ENCODE data around the gene PRM2.

Gene PRM2

DNA sequence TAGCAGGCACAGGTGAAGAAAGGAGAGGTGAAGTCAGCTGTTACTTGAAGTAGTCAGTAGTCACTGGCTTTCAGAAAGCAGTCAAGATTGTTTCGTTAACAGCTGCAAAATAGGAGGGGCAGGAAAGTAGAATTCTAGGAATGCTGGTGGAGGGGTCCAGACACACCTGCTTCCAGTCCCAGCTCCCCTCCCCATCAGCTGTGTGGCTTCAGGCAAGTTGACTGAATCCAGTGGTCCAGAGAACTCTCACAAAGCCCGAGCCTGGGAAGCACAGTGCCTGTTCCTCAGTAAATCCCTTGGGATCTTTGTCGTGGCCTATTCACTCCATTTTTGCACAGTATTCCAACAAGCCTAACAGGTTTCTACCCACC lies 15.7 kb downstream of the PRM2 start:
- DNase-seq (ENCODE audit: low read depth in 2 of 2) = no peak

DNA sequence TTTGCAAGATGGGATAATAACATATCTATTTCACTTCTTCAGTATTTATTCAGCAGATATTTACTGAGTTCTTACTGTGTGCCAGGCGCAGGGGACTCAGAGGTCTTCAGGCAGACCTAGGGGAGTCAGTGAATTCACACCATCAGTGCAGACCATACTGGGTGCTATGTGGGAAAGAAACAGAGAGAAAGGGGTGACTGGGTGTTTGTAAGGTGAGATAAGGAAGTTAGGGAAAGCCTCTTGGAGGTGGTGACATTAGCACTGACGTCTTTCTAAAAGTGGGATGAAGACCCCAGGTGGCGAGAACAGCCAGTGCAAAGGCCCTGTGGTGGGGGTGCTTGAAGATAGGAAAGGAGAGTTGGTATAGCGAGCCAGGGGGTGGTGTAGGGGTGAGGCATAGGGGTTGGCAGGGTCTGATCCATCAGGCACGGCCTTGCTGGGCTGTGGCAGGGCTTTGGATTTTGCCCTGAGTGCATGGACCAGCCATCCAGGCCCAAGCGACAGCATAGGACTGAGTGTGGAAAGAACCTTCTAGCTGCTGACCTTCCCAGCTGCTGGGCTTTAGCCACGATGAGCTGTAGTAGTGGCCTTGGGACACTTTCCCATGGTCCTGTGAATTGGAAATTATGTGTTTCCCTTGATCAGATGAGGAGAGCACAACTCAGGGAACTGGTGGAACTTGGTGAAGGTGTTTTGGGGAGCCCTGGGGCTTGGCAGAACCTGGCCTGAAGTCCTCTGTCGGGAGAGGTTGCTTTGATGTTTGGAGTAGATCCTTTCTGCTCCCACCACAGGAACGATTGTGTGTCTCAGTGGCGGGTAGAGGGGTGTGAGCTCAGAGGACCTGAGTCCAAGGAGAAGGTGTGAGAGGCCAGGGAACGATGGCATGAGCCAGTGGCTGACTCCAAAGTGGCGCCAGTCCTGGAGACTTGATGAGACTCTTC lies 16.4 kb downstream of the PRM2 start:
- no peak for DNase-seq (ENCODE audit: low read depth in 2 of 2)

DNA sequence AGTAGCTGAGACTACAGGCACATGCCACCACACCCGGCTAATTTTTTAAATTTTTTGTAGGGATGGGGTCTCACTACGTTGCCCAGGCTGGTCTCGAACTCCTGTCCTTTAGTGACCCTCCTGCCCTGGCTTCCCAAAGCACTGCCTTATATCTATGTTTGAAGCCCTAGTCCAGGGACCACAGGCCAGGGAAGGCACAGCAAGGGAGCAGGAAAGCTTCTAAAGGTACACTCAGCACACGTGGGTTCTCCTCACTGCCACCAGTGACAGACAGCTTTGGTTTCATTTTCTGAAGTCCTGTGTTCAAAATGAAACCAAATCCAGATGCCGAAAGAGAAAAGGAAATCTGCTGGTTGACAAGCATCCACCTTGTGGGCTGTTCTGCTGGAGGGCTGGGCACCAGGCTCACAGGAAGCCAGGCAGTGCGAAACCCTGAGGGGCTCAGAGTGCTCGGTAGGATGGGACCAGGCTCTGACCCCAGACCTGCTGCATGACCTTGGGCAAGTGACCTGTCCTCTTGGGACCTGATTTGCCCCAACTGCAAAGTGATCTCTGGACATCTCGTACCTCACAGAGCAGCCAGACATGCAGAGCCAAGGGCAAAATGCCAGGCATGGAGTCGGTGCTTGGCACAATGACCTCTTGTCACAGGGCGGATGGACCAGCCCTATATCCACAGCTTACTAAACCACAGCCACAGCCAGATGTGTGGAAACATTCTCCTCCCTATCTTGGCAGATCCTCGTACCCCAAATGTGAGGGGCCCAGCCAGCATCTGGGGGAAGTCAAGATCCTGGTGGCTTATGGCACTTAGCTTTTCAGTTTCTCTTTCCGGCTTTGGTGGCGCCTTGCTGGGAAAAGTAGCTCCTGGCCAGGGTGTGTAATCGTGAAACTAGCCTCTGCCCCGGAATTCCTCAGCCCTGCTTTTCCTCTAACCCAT lies 17.5 kb downstream of the PRM2 start:
- DNase-seq (ENCODE audit: low read depth in 2 of 2) = no peak

DNA sequence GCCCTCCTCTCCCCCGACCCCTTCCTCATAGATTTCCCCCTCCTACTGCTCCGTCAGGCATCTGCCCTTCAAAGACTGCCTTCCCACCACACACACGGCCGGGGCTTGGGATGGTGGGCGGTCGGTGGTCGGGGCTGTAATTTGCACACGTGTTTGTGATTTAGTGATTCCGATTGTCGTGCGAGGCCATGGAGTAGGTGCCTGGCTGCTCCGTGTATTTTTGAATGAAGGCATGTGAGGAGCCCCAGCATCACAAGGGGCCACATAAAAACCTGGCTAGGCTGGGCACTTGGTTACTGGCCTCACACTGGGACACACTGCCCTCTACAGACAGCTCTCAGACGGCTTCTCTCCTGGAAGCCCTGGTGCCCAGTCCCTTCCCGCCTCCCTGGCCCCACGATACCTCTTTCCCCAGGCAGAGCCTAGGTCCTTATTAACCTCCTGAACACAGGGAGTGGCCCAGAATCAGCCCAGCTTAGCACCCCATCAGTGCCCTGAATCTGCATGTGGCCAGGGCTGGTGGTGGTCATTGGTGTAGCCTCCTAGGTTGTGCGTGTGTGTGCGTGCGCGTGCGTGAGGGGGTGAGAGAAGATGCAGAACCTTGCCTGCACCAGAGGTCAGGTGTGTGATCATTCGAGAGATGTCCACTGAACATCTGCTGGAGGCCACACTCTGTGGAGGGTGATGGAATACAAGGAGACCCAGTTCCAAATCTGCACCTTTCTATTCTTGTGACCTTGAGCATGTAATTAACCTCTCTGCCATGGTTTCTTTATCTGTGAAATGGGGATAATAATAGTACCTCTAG lies 18.9 kb downstream of the PRM2 start:
- peak; percentile 49 to 53 for DNase-seq (ENCODE audit: low read depth in 2 of 2)

DNA sequence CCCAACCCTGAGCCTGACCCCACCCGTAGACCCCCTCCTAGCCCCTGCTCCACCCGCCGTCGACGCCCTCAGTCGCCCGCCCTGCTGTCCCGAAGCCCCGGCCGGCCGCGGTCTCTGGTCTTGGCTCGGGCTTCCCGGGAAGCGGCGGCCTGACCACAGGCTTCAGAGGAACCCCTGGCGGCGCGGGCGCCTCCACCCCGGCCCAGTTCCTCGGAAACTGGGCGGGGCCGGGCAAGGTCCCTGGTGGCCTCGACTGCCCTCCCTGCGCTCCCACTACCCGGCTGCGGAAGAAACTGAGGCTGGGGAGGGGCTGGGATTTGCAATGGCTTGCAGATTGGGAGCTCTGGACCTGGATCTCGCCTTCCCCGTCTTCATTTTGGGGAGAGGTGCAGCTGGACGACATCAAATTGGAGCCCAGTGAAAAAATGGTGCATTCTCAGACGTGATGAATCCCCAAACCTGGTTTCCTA lies 19.6 kb downstream of the PRM2 start:
- DNase-seq (ENCODE audit: low read depth in 2 of 2) = no peak

DNA sequence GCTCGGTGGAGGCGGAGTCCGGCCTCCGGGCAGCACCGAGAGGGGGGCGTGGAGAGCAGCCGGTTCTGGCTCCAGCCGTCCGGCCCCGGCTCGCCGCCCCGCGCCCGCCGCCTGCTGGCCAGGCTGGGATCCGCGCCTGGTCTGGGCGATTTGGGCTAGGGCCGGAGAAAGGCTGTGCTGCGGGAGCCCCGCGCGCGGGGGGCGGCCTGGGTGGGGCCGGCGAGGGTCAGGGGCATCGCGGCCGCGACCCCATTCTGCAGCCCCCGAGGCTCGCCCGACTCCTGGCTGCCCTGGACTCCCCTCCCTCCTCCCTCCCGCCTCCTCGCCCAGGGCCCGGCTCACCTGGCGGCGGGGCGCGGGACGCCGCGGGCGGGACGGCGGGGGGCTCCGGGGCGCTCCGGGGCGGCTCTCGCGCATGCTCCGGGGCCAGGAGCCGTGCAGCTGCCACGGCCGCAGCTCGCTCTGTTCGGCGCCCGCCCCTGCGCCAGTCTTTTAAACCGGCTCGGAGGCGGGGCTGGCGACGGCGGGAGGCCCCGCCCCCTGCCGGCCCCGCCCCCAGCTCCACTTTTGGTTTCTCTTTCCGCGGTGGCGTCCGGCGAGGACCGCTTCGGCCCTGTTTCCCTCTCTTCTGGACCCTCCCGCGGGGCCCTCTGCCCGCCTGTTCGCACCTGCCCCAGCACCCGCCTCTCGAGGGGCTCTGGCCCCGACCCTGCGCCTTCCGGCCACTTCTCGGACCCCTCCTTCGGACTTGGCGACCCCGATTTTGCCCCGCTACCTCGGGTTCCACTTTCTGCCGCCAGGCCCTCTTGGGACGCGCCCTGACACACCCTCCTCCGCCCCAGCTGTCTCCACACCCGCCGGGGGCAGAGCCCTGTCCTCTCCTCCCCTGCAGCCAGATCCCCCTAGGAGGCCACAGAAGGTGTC lies 20.3 kb downstream of the PRM2 start, which contains the start of gene SOCS1:
TSS of gene SOCS1 (minus strand) at position 468 of the 924 bp plus-strand sequence. CDS start 726 bp downstream, outside the sequence.
- peak; percentile 77 to 81 for DNase-seq (ENCODE audit: low read depth in 2 of 2)

DNA sequence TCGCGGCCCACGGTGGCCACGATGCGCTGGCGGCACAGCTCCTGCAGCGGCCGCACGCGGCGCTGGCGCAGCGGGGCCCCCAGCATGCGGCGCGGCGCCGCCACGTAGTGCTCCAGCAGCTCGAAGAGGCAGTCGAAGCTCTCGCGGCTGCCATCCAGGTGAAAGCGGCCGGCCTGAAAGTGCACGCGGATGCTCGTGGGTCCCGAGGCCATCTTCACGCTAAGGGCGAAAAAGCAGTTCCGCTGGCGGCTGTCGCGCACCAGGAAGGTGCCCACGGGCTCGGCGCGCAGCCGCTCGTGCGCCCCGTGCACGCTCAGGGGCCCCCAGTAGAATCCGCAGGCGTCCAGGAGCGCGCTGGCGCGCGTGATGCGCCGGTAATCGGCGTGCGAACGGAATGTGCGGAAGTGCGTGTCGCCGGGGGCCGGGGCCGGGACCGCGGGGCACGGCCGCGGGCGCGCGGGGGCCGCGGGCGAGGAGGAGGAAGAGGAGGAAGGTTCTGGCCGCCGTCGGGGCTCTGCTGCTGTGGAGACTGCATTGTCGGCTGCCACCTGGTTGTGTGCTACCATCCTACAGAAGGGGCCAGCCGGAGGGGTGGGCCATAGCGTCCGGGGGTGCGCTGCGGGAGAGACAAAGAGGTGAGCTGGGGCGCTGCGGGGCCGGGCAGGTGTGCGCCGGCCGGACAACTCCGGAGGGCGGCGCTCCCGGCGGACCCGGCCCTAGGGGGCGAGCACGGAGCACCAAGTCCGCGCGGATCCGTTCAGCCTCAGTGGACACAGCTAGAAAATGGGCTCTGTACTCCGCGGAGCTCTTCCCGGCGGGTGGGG lies 21.2 kb downstream of the PRM2 start:
- no peak for DNase-seq (ENCODE audit: low read depth in 2 of 2)

DNA sequence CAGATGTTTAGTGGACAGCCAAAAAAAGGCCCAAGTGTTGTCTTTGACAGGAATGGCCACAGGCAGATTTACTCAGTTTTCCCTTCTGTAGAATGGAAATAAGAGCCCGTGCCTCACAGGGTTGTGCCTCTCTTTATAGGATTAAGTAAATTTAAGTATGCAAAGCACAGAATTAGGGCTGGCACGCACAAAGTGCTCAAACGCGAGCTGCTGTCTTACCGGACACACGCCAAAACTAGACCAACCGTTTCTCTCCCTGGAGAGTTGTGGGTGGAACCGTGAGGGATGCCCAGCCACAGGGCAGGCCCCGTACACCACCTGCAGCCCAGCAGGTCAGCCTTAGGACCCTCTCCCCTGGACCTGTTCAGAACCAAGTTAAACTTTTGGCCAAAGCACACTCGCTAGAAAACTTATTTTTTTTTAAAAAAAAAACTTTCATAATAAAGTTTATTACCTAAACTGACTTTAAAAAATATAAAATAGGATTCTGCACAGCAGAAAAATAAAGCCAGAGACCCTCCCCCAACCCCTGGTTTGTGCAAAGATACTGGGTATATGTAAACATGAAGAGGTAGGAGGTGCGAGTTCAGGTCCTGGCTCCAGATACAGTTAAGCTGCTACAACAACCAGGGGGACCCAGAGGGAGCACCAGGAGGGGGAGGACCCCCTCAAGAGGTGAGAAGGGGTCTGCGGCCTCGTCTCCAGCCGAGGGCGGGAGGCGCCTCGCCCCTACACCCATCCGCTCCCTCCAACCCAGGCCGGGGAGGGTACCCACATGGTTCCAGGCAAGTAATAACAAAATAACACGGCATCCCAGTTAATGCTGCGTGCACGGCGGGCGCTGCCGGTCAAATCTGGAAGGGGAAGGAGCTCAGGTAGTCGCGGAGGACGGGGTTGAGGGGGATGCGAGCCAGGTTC lies 22.0 kb downstream of the PRM2 start:
- no peak for DNase-seq (ENCODE audit: low read depth in 2 of 2)

DNA sequence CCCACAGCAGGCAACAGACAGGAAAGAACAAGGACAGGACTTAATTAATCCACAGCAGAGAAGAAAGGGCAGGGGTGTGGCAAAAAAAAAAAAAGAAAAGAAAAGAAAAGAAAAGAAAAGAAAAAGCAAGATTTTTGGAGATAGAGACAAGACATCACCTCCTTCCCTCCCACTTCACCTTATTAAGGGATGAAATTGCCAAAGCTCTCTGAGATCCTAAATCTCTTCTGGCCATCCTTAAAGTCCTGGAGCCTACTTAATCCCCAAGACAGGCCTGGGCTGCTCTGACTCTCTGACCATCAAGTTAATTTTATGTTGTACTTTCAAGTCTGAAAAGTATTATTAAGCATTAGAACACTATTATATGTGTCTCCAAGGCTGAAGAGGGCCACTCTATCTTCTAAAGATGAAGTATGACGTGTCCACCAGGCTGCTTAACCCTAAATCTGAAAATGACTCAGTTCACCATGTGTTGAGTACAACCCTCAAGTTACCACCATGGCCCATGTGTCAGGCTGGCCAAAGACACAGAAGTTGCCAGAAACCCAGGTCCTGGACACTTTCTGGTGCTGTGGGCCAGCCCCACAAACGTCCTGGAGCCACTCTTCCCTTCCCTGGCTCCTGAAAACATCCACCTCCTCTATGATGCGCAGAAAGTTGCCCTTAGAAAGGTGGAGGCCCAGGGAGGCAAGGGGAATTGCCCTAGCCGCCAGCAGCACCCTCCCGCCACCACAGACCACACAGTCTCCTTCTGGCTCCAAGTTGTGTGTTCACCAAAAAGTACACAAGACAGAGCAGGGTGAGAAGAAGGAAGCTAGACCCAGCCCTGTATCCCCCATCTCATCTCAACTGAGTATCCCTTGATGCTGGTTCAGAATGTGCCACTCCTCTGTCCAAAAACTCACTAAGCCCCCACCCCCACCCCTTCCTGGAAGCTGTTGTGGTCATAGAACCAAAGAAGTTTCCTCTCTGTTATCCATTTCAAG lies 23.0 kb downstream of the PRM2 start:
- DNase-seq (ENCODE audit: low read depth in 2 of 2) = no peak

DNA sequence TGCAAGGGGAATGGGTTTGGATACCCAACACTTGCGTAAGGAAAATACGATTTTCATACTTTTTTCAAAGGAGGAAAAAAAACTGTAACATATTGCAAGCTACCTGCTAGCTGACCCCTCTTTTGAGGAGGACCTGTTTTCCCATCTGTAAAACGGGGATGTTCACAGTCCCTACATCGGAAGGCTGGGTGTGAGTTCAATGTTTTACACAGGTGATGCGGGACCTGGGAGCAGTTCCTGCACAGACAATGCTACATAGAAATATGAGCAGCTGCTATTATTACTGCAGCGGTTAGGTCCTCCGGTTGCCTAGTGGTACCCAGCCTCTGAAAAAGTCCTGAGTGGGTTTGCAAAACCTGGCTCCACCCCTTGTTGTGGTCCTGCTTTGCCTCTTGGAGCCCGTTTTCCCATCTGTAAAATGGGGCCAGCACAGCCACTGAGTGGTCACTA lies 23.8 kb downstream of the PRM2 start:
- no peak for DNase-seq (ENCODE audit: low read depth in 2 of 2)

DNA sequence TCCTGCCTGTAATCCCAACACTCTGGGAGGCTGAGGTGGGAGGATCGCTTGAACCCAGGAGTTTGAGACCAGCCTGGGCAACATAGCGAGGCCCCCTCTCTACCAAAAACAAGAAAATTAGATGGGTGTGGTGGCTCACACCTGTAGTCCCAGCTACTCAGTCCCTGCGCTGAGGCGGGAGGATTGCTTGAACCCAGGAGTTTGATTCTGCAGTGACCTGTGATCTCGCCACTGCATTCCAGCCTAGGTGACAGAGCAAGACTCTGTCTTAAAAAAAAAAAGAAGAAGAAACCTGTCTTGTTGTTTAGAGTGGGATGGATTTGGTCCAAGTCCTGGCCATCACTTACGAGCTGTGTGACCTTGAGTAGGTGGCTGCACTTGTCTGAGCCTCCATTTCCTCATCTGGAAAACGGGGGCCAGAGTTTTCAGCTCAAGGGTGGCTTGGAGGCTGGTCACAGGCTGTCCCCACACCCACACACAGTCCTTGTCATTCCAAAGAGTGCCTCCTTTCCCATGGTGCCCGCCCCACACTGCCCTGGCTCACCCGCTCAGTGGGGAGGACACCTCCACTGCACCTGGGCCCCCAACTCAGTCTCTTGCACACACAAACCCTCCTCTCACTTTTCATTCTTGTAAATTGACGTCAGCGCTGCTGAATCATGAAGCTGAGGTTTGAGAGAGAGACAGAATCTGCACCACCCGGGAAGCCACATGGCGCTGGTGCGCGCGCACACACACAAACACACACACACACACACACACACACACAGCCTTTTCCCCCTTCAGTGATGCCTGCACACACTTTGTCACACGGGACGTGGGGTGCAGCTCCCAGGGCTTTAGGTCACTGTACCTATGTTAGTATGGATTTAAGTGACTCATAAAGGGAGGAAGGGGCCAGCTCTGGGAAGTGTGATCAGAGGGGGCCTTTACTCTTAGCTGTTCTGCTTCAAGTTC lies 24.5 kb downstream of the PRM2 start:
- DNase-seq (ENCODE audit: low read depth in 2 of 2) = peak; percentile 47 to 55

DNA sequence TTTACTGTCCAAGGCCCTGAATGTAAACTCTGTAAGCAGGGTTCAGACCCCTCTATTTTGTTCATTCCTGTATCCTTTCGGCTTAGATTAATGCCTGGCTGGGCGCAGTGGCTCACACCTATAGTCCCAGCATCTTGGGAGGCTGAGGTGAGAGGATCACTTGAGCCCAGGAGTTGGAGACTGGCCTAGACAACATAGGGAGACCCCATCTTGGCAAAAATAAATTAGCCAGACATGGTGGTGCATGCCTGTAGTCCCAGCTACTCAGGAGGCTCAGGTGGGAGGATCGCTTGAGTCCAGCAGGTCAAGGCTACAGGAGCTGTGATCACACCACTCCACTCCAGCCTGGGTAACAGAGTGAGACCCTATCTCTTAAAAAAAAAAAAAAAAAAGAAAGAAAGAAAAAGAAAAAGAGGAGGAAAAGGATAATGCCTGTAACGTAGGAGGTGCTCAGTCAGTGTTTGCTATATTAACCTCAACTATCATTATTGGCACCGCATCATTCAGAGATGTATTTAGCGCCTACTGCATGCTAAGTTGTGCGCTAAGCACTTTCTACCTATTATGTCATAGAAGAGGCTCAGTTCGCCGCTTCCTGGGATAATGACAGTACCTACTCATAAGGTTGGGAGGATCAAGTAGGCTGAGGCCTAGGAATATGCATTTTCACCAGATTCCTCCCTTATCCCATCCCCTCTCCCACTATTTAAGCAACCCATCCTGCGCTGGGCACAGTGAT lies 25.3 kb downstream of the PRM2 start:
- no peak for DNase-seq (ENCODE audit: low read depth in 2 of 2)

DNA sequence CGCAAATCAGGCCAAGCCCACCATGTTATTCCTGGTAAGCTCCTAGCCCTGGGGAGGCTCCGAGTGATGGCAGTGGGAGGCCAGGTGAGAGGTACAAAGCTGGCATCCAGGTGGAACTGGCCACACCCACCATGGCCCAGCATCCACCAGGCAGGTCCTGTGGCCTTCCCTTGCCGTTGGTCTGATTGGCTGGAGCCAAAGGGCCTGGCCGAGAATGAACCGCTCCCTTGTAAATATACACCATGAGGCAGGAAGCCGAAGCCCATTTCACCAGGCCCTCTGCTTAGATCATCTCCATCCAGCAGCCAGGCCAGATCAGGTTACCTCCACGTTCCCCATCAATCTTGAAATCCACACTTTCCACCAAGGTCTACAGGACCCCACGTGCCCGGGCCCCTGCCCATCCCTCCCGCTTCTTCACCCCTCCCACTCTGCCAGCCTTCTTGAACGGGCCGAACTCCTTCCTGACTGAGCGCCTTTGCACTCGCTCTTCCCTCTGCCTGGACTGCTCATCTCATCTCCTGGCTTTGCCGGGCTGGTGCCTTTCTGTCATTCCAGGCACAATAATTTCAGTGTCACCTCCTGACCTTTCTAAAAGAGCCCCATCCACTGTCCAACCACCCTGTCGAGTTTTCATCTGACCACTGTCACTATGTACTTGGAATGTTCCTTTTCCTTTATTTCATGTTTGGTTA lies 26.0 kb downstream of the PRM2 start:
- no peak for DNase-seq (ENCODE audit: low read depth in 2 of 2)

DNA sequence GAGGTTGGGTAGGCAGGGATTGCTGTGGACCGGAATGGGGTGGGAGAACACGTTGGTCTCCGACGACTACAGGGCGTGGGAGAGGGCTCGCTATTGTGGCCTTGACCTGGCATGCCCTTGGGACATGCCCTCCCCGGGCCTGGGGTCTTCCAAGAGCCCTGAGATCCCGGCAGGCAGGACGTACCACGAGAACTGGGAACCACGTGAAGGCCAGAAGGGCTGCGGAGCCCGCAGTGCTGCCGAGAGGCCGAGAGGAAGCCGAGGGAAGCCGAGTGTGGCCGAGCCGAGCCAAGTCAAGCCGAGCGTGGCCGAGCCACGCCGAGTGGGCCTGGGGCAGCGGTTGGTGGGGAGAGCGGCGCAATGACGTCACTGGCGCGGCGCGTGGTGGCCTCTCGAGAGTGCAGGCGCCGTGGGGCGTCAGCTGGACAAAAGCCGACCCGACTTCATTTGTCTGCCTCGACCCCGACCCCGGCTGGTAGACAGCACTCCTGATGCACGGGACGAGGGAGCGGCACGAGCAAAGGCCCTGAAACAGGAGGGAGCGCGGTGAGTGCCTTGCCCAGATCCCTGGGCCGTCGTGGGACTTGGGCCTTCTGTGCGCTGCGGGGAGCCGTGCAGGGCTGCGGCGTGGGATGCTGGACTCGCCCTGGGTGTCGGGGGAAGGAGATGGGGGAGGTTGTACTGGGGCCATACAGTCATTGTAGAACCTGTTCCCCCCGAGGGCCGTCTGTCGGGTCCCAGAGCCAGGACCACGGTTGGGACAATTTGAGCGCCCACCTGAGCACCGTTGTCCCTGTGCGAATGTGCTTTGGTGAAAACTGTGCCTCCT lies 26.8 kb downstream of the PRM2 start:
- no peak for DNase-seq (ENCODE audit: low read depth in 2 of 2)

Measured in fibroblast of skin of left quadriceps (primary cell).